Esophagus muscularis mucosa (tissue), 4 donors: Measurements from ENCODE around the gene KHK.

ENCODE experiments used
- CTCF ChIP-seq, 3 experiments: fragments of 200-600 bp in 2 of 3; fragments of 450-650 bp in 1 of 3; sonication (generic) in 2 of 3; IDR thresholded peaks; one replicate each; pipeline ENCODE4 v1.5.1; 2017 to 2019; ENCODE audit warnings: antibody characterized with exemption in 3 of 3, mild to moderate bottlenecking in 2 of 3, moderate library complexity in 1 of 3
- EP300 ChIP-seq: sonication (generic); formaldehyde crosslinking; IDR thresholded peaks from one replicate; pipeline ENCODE4 v1.6.1; 2017; ENCODE audit warnings: antibody characterized with exemption
- POLR2A ChIP-seq: fragments of 450-650 bp; IDR thresholded peaks from one replicate; pipeline ENCODE4 v1.6.1; 2017; ENCODE audit warnings: antibody characterized with exemption, moderate library complexity, mild to moderate bottlenecking, low read depth

GRCh38 chr2:27039426-27039825 is 47.1 kb upstream of the KHK start:
- TF ChIP-seq CTCF (IDR thresholded peaks at IDR 0.05) (no peak), POLR2A (no peak), EP300 (no peak)
